B cell (primary cell): ENCODE results near the gene NRN1. TPM values are rescaled to one million over a fixed set of nuclear protein-coding genes. Genes with fewer than 3 reads are reported as not detected.

Experiments
- ATAC-seq: fragments of 200-7000 bp; cut with Tn5 transposase; one replicate; pipeline ENCODE4 v1.10.0; 2021; ENCODE audit warnings: low read depth, mild to moderate bottlenecking, moderate number of reproducible peaks, moderate library complexity
- CTCF ChIA-PET: fragments of 350-600 bp; sonication (Branson Sonifier 250); formaldehyde crosslinking; loops from one replicate; lab custom pipeline; 2021; ENCODE audit warnings: antibody characterized with exemption, inconsistent platforms; lab: Charles Lee
- POLR2A ChIA-PET: fragments of 350-600 bp; sonication (Branson Sonifier 250); formaldehyde crosslinking; loops from one replicate; lab custom pipeline; 2021; ENCODE audit warnings: antibody characterized with exemption; lab: Charles Lee
- DNase-seq: peaks from one replicate; pipeline ENCODE4 v3.0.0; 2013
- H2AFZ ChIP-seq: 2 replicates; pipeline ENCODE4 v1.6.1; 2012; ENCODE audit warnings: mild to moderate bottlenecking, low read depth, low read length; ENCODE audit not compliant: insufficient read depth, poor library complexity, severe bottlenecking
- H3K27ac ChIP-seq, 2 donors: 1 replicate in 1 of 2; 2 replicates in 1 of 2; pipeline ENCODE4 v1.5.1; 2012 to 2013; ENCODE audit warnings: low read length in 2 of 2, mild to moderate bottlenecking in 2 of 2, moderate library complexity in 1 of 2
- H3K27me3 ChIP-seq, 4 experiments: fragments of 200-600 bp in 1 of 4; sonication (generic) in 1 of 4; replicated peaks in 1 of 4; 1 replicate in 2 of 4; 2 replicates in 2 of 4; pipeline versions ENCODE4 v1.6.1 to v1.7.0; 2013 to 2016; ENCODE audit warnings: low read length in 3 of 4, mild to moderate bottlenecking in 2 of 4, mixed read lengths in 1 of 4, moderate library complexity in 1 of 4; ENCODE audit not compliant: insufficient read depth in 4 of 4, control insufficient read depth in 3 of 4; ENCODE audit errors: control extremely low read depth in 1 of 4
- H3K36me3 ChIP-seq, 2 experiments: replicated peaks in 1 of 2; 1 replicate in 1 of 2; 2 replicates in 1 of 2; pipeline versions ENCODE4 v1.6.1 to v1.7.1; 2013; ENCODE audit warnings: low read length in 1 of 2; ENCODE audit not compliant: insufficient read depth in 2 of 2, control insufficient read depth in 1 of 2; ENCODE audit errors: control extremely low read depth in 1 of 2, extremely low read depth in 1 of 2
- H3K4me1 ChIP-seq, 2 donors: fragments of 200-600 bp in 1 of 2; sonication (generic) in 1 of 2; 1 replicate in 1 of 2; 2 replicates in 1 of 2; pipeline versions ENCODE4 v1.5.1 to v1.6.1; 2013 to 2017; ENCODE audit warnings: low read length in 2 of 2; ENCODE audit not compliant: control insufficient read depth in 2 of 2, insufficient read depth in 2 of 2
- H3K4me2 ChIP-seq: replicated peaks from 2 replicates; pipeline ENCODE3; 2012; ENCODE audit warnings: mild to moderate bottlenecking, low read depth, low read length; ENCODE audit not compliant: poor library complexity, severe bottlenecking
- H3K4me3 ChIP-seq, 5 experiments: fragments of 200-600 bp in 1 of 5; sonication (generic) in 1 of 5; 1 replicate in 3 of 5; 2 replicates in 2 of 5; pipeline versions ENCODE4 v1.5.1 to v1.7.0; 2011 to 2016; ENCODE audit warnings: low read length in 4 of 5, mild to moderate bottlenecking in 4 of 5, low read depth in 2 of 5, control low read depth in 1 of 5, moderate library complexity in 1 of 5; ENCODE audit not compliant: insufficient read depth in 1 of 5; ENCODE audit errors: control extremely low read depth in 1 of 5, extremely low read depth in 1 of 5
- H3K79me2 ChIP-seq: fragments of 200-600 bp; sonication (generic); one replicate; pipeline ENCODE4 v1.6.0; 2016; ENCODE audit warnings: low read length; ENCODE audit not compliant: control insufficient read depth, insufficient read depth
- H3K9ac ChIP-seq: fragments of 200-600 bp; sonication (generic); 2 replicates; pipeline ENCODE4 v1.6.1; 2017; ENCODE audit warnings: mild to moderate bottlenecking, low read length, moderate library complexity
- H3K9me3 ChIP-seq, 3 donors: one replicate each; pipeline versions ENCODE4 v1.6.1 to v1.7.1; 2013; ENCODE audit warnings: low read length in 2 of 3; ENCODE audit not compliant: control insufficient read depth in 2 of 3, insufficient read depth in 1 of 3; ENCODE audit errors: control extremely low read depth in 1 of 3
- H4K20me1 ChIP-seq: 2 replicates; pipeline ENCODE4 v1.6.0; 2012; ENCODE audit warnings: mild to moderate bottlenecking, low read length; ENCODE audit not compliant: insufficient read depth, control insufficient read depth, poor library complexity, severe bottlenecking
- H3K27ac Mint-ChIP-seq: one replicate; pipeline ENCODE4 v1.8.0; 2021; ENCODE audit warnings: mixed read lengths
- H3K27me3 Mint-ChIP-seq: one replicate; pipeline ENCODE4 v1.8.0; 2021; ENCODE audit warnings: mixed read lengths
- H3K4me1 Mint-ChIP-seq: one replicate; pipeline ENCODE4 v1.8.0; 2021; ENCODE audit warnings: mixed read lengths
- H3K4me3 Mint-ChIP-seq: one replicate; pipeline ENCODE4 v1.8.0; 2021; ENCODE audit warnings: mixed read lengths
- H3K9me3 Mint-ChIP-seq: one replicate; pipeline ENCODE4 v1.8.0; 2022; ENCODE audit warnings: mixed read lengths; ENCODE audit not compliant: insufficient read depth
- CTCF ChIP-seq: fragments of 200-600 bp; IDR thresholded peaks from one replicate; pipeline ENCODE4 v1.8.0; 2022; ENCODE audit warnings: antibody characterized with exemption, mild to moderate bottlenecking
- EZH2 ChIP-seq: IDR thresholded peaks from 2 replicates; pipeline ENCODE4 v1.6.1; 2012; ENCODE audit warnings: borderline replicate concordance, low read depth, mild to moderate bottlenecking, moderate library complexity, low read length; ENCODE audit not compliant: insufficient read depth, poor library complexity, severe bottlenecking
- WGBS: methylation state at CpG from one replicate; pipeline ENCODE4 v1.1.5; 2013; ENCODE audit warnings: missing lambda C conversion rate; ENCODE audit not compliant: insufficient coverage; 5-methylcytosine and 5-hydroxymethylcytosine counted together
- intact Hi-C: fragments of 100-400 bp; cut with micrococcal nuclease; formaldehyde crosslinking; loops from one replicate; pipeline ENCODE4 v1.10.0; 2022
- polyA plus RNA-seq: library from polyadenylated mRNA; depleted of rRNA; stranded (reverse); fragments of >200 nt; gene quantifications from 2 replicates; pipeline ENCODE4 v1.2.3, GENCODE V29; 2012
- total RNA-seq, 2 donors: library from RNA; stranded (reverse); fragments of 120-200 nt in 1 of 2; gene quantifications; 1 replicate in 1 of 2; 2 replicates in 1 of 2; pipeline versions ENCODE4 v1.2.3 to v1.2.4, GENCODE V29; 2013 to 2022

The NRN1 gene
- total and polyA plus RNA-seq, 2 donors (not counting 1 experiment from before 2014, with no cell fraction given) = 0.51 TPM; not detected in 1

GRCh38 chr6:5967594-5967993 is 39.1 kb downstream of the NRN1 start:
- H3K27me3 Mint-ChIP-seq = peaks cover 38% of the 10 kb centered on the region

GRCh38 chr6:5962794-5963193 is 43.9 kb downstream of the NRN1 start:
- Histone ChIP-seq H3K4me2 (no peak overlapping the region), H3K27ac (no peak overlapping the region), H4K20me1 (no peaks in the 10 kb centered on the region), H3K9me3 (no peaks in the 10 kb centered on the region), H2AFZ (no peak overlapping the region), H3K36me3 (no peaks in the 10 kb centered on the region), H3K4me3 (no peak overlapping the region), H3K4me1 (no peaks in the 10 kb centered on the region), H3K27me3 (no peaks in the 10 kb centered on the region), H3K9ac (no peak overlapping the region), H3K79me2 (no peaks in the 10 kb centered on the region)
- no peaks in the 10 kb centered on the region for H3K4me1 Mint-ChIP-seq
- ChIA-PET CTCF (no interaction called here), POLR2A (no interaction called here)
- no peak overlapping the region for H3K27ac Mint-ChIP-seq
- intact Hi-C loops = no loop called here
- no peaks in the 10 kb centered on the region for H3K9me3 Mint-ChIP-seq
- DNase-seq (no peak), ATAC-seq (no peak)
- no CpG with 5 or more reads among the region's 2 CpGs for WGBS
- TF ChIP-seq EZH2 = no peak
- no peak for TF ChIP-seq CTCF
- H3K27me3 Mint-ChIP-seq = peaks cover 13% of the 10 kb centered on the region
- H3K4me3 Mint-ChIP-seq = no peak overlapping the region

More at GRCh38 chr6:5967594-5967993, 39.1 kb downstream of the NRN1 start:
- no peak overlapping the region for H3K4me2 ChIP-seq
- no peak overlapping the region for H2AFZ ChIP-seq
- no peaks in the 10 kb centered on the region for H3K4me1 ChIP-seq
- H3K4me1 Mint-ChIP-seq = peaks cover 2% of the 10 kb centered on the region
- no peak for DNase-seq
- H3K4me3 ChIP-seq = no peak overlapping the region
- POLR2A ChIA-PET = no interaction called here
- CTCF ChIA-PET = no interaction called here
- no peak overlapping the region for H3K9ac ChIP-seq
- H3K27me3 ChIP-seq = peaks cover 0 to 3% (median 2%) of the 10 kb centered on the region in 4 experiments
- no peak overlapping the region for H3K27ac ChIP-seq
- no peak overlapping the region for H3K4me3 Mint-ChIP-seq
- no peaks in the 10 kb centered on the region for H3K9me3 ChIP-seq
- no peaks in the 10 kb centered on the region for H4K20me1 ChIP-seq
- ATAC-seq = no peak
- H3K27ac Mint-ChIP-seq = no peak overlapping the region
- TF ChIP-seq EZH2 = no peak
- TF ChIP-seq CTCF = no peak
- no peaks in the 10 kb centered on the region for H3K36me3 ChIP-seq
- H3K9me3 Mint-ChIP-seq = no peaks in the 10 kb centered on the region
- no CpG with 5 or more reads among the region's 1 CpG for WGBS
- no peaks in the 10 kb centered on the region for H3K79me2 ChIP-seq
- intact Hi-C loops = no loop called here
